ENCODE measurements around the gene AAK1.

The AAK1 gene

GRCh38 chr2:69589973-69590652, 53.4 kb downstream of the AAK1 start:
- no peak for TF ChIP-seq EZH2phosphoT487 (conservative IDR thresholded peaks at IDR 0.05; ENCODE audit: low read length)
- no peak for TF ChIP-seq CTCF (IDR thresholded peaks at IDR 0.05; ENCODE audit: insufficient read depth, low read length, poor library complexity, severe bottlenecking)
- Histone ChIP-seq H3K27me3 (ENCODE audit: low read length) (no peaks in the 10 kb centered on the region), H3K4me2 (ENCODE audit: low read depth, low read length, poor library complexity, severe bottlenecking) (no peak overlapping the region), H3K79me2 (ENCODE audit: insufficient read depth, low read length) (no peaks in the 10 kb centered on the region), H3K36me3 (ENCODE audit: low read length) (no peaks in the 10 kb centered on the region), H3K27ac (ENCODE audit: low read depth, low read length) (no peak overlapping the region), H3K9me2 (replicated peaks; ENCODE audit: insufficient read depth, low read length) (no peaks in the 10 kb centered on the region), H3K4me3 (ENCODE audit: insufficient read depth, low read length, poor library complexity, severe bottlenecking) (no peak overlapping the region), H3F3A (ENCODE audit: insufficient read depth) (no peaks in the 10 kb centered on the region), H3K9ac (ENCODE audit: low read length) (no peak overlapping the region), H2AFZ (ENCODE audit: low read depth, low read length, severe bottlenecking) (no peak overlapping the region), H4K20me1 (ENCODE audit: low read depth, low read length) (no peaks in the 10 kb centered on the region), H3K9me3 (ENCODE audit: insufficient read depth, low read length) (no peaks in the 10 kb centered on the region)

GRCh38 chr2:69588945-69589344, 54.6 kb downstream of the AAK1 start:
- Histone ChIP-seq H3K79me2 (ENCODE audit: insufficient read depth, low read length) (no peaks in the 10 kb centered on the region), H3K4me3 (ENCODE audit: insufficient read depth, low read length, poor library complexity, severe bottlenecking) (no peak overlapping the region), H2AFZ (ENCODE audit: low read depth, low read length, severe bottlenecking) (no peak overlapping the region), H3K4me2 (ENCODE audit: low read depth, low read length, poor library complexity, severe bottlenecking) (no peak overlapping the region), H3K27me3 (ENCODE audit: low read length) (no peaks in the 10 kb centered on the region), H3K9me3 (ENCODE audit: insufficient read depth, low read length) (no peaks in the 10 kb centered on the region), H4K20me1 (ENCODE audit: low read depth, low read length) (no peaks in the 10 kb centered on the region), H3K9ac (ENCODE audit: low read length) (no peak overlapping the region), H3K9me2 (replicated peaks; ENCODE audit: insufficient read depth, low read length) (no peaks in the 10 kb centered on the region), H3K27ac (ENCODE audit: low read depth, low read length) (no peak overlapping the region), H3F3A (ENCODE audit: insufficient read depth) (no peaks in the 10 kb centered on the region), H3K36me3 (ENCODE audit: low read length) (no peaks in the 10 kb centered on the region)
- TF ChIP-seq EZH2phosphoT487 (conservative IDR thresholded peaks at IDR 0.05; ENCODE audit: low read length): no peak
- no peak for TF ChIP-seq CTCF (IDR thresholded peaks at IDR 0.05; ENCODE audit: insufficient read depth, low read length, poor library complexity, severe bottlenecking)

GRCh38 chr2:69588403-69588802, 55.1 kb downstream of the AAK1 start:
- no peaks in the 10 kb centered on the region for H3K79me2 ChIP-seq (ENCODE audit: insufficient read depth, low read length)
- no peak overlapping the region for H3K4me2 ChIP-seq (ENCODE audit: low read depth, low read length, poor library complexity, severe bottlenecking)

More at GRCh38 chr2:69588403-69588802, 55.1 kb downstream of the AAK1 start:
- Histone ChIP-seq H3K9ac (ENCODE audit: low read length) (no peak overlapping the region), H3F3A (ENCODE audit: insufficient read depth) (no peaks in the 10 kb centered on the region), H3K36me3 (ENCODE audit: low read length) (no peaks in the 10 kb centered on the region), H2AFZ (ENCODE audit: low read depth, low read length, severe bottlenecking) (no peak overlapping the region), H3K27me3 (ENCODE audit: low read length) (no peaks in the 10 kb centered on the region), H4K20me1 (ENCODE audit: low read depth, low read length) (no peaks in the 10 kb centered on the region), H3K9me3 (ENCODE audit: insufficient read depth, low read length) (no peaks in the 10 kb centered on the region), H3K27ac (ENCODE audit: low read depth, low read length) (no peak overlapping the region), H3K9me2 (replicated peaks; ENCODE audit: insufficient read depth, low read length) (no peaks in the 10 kb centered on the region), H3K4me3 (ENCODE audit: insufficient read depth, low read length, poor library complexity, severe bottlenecking) (no peak overlapping the region)
- TF ChIP-seq EZH2phosphoT487 (conservative IDR thresholded peaks at IDR 0.05; ENCODE audit: low read length): no peak
- no peak for TF ChIP-seq CTCF (IDR thresholded peaks at IDR 0.05; ENCODE audit: insufficient read depth, low read length, poor library complexity, severe bottlenecking)
